ENCODE data around the gene YWHAG. TPM values are rescaled to one million over a fixed set of nuclear protein-coding genes. Genes with fewer than 3 reads are reported as not detected.
"Not testable (repeated sequence)": the region's sequence is repeated elsewhere in the genome, so short reads cannot be mapped to it uniquely, and the experiment has no call there.

Gene YWHAG
- 83.2 and 84.6 TPM in 2 replicates for total RNA-seq (2014; rRNA removed; shearing (Covaris generic))

- DNase-seq (ENCODE audit: low spot score), result peak; percentile 92
These were observed at the start of gene YWHAG for GRCh38 chr7:76358481-76359110. YWHAG (minus strand) TSS chr7:76358991; CDS start chr7:76358808, 183 bp downstream.

DNA sequence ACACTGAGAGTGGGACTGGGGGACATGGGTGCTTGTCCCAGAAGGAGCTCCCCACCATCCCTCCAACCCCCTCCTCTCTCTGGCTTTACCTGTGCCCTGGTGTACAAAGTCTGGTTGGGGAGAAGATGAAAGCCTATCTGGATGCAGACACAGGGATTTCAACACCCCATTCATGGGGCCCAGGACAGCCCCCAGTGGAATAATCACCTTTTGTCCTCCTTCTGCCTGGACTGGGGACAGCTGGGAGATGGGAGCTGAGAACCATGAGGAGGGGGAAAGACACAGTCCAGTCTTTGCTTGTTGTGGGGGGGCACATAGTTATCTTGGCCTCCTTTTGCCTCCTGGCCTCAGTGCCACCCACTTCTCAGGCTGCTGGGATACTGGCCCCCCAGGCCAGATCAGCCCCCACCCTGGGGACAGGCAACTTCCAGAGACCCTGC lies 49.4 kb upstream of the YWHAG start:
- DNase-seq (ENCODE audit: low spot score), result no peak

- no peak for DNase-seq (ENCODE audit: low spot score)
These were observed 48.9 kb upstream of the YWHAG start for GRCh38 chr7:76407718-76408117.

DNA sequence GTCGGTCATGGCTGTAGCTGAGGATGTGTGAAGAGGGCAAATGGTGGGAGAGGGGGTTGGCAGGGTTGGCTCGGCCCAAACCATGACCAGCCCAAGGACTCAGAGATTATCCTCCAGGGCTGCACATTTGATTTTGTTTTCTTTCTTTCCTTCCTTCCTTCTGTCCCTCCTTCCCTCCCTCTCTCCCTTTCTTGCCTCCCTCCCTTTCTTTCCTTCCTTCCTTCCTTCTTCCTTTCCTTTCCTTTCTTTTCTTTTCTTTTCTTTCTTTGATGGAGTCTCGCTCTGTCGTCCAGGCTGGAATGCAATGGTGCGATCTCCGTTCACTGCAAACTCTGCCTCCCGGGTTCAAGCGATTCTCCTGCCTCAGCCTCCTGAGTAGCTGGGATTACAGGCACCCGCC lies 46.9 kb upstream of the YWHAG start:
- no peak for DNase-seq (ENCODE audit: low spot score)

DNA sequence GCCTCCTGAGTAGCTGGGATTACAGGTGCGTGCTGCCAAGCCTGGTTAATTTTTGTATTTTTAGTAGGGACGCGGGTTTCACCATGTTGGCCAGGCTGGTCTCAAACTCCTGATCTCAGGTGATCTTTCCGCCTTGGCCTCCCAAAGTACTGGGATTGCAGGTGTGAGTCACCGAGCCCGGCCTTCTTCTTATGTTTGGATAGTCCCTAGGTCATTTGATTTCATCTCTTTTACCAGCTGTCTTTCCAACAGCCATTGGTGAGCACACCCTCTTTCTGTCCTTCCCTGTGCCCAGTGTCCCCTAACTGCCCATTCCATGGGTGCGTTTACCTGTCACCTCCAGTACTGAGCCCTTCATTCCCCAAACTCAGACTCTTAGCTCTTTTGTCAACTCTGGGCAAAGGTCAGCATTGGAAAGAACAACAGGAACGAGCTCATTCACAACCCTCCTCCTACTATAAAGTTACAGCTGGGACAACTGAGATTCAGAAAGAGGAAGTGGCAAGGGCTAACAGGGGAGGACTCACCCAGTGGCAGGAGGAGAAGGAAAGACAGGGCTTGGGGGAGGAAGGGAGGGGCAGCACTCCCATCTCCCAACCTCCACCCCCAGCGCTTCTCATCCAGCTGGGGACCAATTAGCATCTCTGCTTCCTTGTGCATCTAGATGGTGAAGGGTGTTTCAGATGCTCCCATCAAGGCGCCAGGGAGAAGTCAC lies 45.1 kb upstream of the YWHAG start:
- no peak for DNase-seq (ENCODE audit: low spot score)

- DNase-seq (ENCODE audit: low spot score), result not testable (repeated sequence)
These were observed 44.3 kb upstream of the YWHAG start for GRCh38 chr7:76403097-76403496.

DNA sequence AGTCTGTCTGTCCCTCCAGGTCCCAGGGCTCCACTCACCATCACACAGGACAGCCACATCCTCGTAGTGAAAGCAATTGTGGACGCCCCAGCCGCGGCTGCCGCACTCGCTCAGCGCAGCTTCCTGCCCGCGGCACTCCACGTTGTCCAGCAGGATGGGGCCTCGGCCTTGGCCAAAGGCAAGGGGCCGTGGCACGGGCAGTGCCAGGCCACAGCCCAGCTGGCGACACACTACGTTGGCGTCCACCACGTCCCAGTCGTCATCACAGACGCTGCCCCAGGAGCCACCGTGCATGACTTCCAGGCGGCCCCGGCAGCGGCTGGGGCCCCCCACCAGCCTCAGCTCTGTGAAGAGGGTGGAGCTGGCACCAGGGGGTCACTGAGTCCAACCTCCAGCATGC lies 41.5 kb upstream of the YWHAG start:
- no peak for DNase-seq (ENCODE audit: low spot score)

GRCh38 chr7:76397409-76398183 lies 38.8 kb upstream of the YWHAG start:
- peak; percentile 90 for DNase-seq (ENCODE audit: low spot score)

GRCh38 chr7:76396864-76397263 lies 38.1 kb upstream of the YWHAG start:
- no peak for DNase-seq (ENCODE audit: low spot score)

DNA sequence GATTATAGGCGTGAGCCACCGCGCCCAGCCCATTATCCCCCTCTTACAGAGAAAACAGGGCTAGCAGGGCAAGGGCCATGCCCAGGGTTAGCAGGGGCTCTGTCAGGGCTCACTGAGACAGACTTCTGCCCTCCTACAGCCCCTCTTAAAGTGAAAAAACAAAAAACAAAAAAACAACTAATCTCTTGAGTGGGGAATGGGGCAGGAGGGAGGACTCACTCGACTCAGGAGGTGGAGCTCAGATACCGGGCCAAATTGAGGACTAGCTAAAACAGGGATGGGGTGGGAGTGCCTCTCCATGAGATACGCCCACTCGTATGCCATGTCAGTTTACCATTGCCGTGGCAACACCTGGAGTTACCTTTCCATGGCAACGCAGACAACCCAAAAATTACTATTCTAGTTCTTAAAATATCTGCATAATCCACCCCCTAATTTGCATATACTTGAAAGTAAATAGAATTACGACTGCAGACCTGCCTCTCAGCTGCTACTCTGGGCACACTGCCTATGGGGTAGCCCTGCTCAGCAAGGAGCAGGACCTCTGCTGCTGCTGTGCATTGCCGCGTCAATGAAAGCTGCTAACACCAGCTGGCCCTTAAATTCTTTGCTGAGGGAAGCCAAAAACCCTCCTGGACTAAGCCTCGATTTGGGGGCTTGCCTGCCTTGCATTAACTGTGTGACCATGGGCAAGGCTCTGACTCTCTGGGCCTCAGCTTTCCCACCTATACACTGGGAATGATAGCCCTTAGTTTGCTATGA lies 37.4 kb upstream of the YWHAG start:
- DNase-seq (ENCODE audit: low spot score), result no peak

- DNase-seq (ENCODE audit: low spot score), result not testable (repeated sequence)
These were observed 36.8 kb upstream of the YWHAG start for GRCh38 chr7:76395605-76395964.

- DNase-seq (ENCODE audit: low spot score), result no peak
These were observed 36.2 kb upstream of the YWHAG start for GRCh38 chr7:76394957-76395356.

DNA sequence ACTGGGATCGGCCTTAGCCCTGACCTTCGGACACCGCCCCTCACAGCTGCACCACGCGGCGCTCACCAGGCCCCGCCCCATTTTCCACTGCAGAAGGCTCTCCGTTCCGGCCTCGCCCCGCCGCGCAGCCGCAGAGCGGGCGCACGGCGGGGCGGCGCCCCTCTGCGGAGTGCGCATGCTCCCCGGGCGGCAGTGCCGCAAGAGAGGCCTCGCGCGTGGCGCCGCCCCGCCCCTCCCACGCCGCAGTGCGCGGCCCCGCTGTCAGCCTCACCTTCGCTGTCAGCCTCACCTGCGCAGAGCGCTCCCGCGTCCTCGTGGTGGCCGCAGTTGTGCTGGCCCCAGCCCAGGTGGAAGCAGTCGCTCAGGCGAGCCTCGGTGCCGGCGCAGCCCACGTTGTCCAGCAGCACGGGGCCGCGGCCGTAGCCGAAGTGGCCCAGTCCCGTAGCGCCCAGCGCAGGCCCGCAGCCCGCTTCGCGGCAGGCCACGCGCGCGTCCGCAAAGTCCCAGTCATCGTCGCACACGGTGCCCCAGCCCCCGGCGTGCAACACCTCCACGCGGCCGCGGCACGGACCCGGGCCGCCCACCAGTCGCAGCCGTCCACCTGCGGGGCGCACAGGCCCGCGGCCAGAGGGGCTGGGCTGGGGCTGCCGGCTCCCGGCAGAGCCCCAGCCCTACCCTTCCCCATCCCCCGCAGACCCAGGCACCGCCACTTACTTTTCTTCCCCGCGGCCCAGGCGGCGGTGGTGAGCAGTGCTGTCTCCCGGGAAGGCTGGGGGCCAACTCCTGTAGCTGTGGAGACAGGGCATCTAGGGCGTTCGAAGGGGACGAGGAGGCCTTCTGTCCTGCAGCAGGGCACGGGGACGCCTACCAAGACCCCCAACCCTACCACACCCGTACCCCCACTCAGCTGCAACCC lies 34.6 kb upstream of the YWHAG start:
- peak; percentile 95 for DNase-seq (ENCODE audit: low spot score)

- no peak for DNase-seq (ENCODE audit: low spot score)
These were observed 33.8 kb upstream of the YWHAG start for GRCh38 chr7:76392531-76393115.

DNA sequence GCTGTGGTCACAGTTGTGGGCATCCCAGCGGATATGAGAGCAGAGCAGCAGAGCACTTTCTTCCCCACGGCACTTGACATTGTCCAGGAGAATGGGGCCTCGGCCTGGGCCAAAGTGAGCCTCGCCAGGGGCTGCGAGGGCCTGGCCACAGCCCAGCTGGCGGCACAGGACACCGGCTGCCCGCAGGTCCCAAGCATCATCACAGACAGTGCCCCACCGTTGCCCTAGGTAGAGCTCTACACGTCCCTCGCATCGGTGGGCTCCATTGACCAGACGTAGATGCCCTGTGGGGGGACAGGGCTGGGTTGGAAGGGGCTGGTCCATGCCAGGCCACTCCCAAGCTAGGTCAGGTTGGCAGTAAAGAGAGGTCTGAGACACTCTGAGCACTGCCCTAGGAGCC lies 31.3 kb upstream of the YWHAG start:
- no peak for DNase-seq (ENCODE audit: low spot score)

- not testable (repeated sequence) for DNase-seq (ENCODE audit: low spot score)
These were observed 29.0 kb upstream of the YWHAG start for GRCh38 chr7:76387789-76388188.

DNA sequence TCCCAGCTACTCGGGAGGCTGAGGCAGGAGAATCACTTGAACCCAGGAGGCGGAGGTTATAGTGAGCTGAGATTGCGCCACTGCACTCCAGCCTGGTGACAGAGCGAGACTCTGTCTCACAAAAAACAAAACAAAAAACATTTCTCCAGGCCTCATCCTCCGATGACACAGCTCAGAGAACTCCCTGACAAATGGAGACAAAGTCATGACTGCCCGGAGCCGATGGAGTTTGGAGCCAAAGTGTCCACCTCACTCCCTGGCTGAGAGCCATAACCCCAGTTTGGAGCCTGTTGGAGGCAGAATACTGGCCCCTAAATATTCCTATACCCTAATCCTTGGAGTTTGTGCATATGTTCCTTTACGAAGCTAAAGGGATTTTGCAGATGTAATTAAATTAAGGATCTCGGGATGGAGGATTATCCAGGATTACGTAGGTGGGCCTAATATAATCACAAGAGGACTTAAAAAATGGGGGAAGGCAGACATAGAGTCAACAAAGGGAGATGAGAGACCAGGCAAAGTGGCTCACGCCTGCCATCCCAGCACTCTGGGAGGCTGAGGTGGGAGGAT lies 28.0 kb upstream of the YWHAG start:
- DNase-seq (ENCODE audit: low spot score), result no peak

DNA sequence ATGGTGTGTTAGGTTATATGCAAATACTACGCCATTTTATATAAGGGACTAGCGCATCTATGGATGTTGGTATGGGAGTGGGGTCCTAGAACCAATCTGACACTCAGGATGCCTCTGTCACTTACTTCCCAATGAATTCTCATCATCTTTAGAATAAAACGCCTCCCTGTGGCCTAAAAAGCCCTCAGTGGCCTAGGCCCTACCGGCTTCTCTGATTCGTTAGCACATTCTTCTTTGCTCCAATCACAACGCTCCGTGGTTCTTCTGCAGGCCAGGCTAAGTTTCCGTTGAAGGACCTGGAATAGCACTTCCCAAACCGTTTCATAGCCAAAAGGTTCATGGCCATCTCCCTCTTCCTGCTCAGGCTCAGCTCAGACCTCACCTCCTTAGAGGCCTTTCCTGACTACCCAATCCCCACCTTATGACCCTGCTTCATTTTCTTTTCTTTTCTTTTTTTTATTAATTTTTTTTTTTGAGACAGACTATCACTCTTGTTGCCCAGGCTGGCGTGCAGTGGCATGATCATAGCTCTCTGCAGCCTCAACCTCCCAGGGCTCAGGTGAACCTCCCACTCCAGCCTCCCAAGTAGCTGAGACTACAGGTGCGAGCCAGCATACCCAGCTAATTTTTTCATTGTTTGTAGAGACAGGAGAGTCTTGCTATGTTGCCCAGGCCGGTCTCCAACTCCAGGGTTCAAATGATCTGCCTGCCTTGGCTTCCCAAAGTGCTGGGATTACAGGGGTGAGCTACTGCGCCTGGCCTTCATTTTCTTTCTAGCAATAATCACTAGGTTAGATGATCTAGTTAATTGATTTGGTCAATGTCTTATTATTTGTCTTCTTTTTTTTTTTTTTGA lies 24.5 kb upstream of the YWHAG start:
- DNase-seq (ENCODE audit: low spot score), result peak; percentile 37

GRCh38 chr7:76381814-76382213 lies 23.0 kb upstream of the YWHAG start:
- no peak for DNase-seq (ENCODE audit: low spot score)
